Mononuclear cell (primary cell): Measurements from ENCODE around the gene FBXL4. TPM values are rescaled to one million over a fixed set of nuclear protein-coding genes. Genes with fewer than 3 reads are reported as not detected.
"Not testable (repeated sequence)": the region's sequence is repeated elsewhere in the genome, so short reads cannot be mapped to it uniquely, and the experiment has no call there.

ENCODE experiments used
- H3K27me3 ChIP-seq: 2 replicates; pipeline ENCODE4 v1.6.0; 2011; ENCODE audit warnings: low read length, control low read depth; ENCODE audit not compliant: insufficient read depth
- H3K4me1 ChIP-seq: 2 replicates; pipeline ENCODE4 v1.5.1; 2011; ENCODE audit warnings: mild to moderate bottlenecking, low read length, control low read depth; ENCODE audit not compliant: insufficient read depth
- H3K4me3 ChIP-seq: 2 replicates; pipeline ENCODE4 v1.5.1; 2011; ENCODE audit warnings: mild to moderate bottlenecking, low read length, moderate library complexity
- H3K9me3 ChIP-seq: 2 replicates; pipeline ENCODE4 v1.5.1; 2011; ENCODE audit warnings: low read depth, mild to moderate bottlenecking, control low read depth, low read length
- total RNA-seq: library from RNA; depleted of rRNA; stranded (reverse); fragments of >200 nt; gene quantifications from one replicate; pipeline ENCODE4 v1.2.3, GENCODE V29; 2012

The FBXL4 gene
- total RNA-seq, 1 donor: 10.8 TPM

DNA sequence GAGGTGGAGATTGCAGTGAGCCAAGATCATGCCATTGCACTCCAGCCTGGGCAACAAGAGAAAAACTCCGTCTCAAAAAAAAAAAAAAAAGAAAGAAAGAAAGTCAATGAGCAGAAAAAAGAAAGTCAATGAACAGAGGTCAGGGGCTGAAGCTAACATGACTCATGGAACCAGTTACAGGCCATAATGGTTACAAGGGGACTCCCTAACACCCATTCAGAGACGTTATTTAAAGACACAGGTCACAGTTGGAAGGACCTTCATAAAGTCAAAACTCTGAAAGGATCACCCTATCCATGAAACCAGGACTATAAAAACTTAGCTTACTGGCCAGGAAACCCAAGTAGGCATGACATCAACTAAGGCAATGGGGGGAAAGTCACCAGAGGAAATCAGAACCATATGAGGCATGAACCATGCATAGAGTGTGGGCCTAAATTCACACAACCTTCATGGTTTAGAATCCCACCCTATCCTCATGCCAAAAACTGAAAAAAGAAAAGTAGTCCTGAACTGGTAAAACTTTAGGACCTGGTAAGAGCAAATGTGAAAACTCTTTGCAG lies 18.2 kb downstream of the FBXL4 start:
- Histone ChIP-seq H3K4me1 (peaks cover 9% of the 10 kb centered on the region), H3K9me3 (no peaks in the 10 kb centered on the region), H3K4me3 (no peak overlapping the region), H3K27me3 (no peaks in the 10 kb centered on the region)

DNA sequence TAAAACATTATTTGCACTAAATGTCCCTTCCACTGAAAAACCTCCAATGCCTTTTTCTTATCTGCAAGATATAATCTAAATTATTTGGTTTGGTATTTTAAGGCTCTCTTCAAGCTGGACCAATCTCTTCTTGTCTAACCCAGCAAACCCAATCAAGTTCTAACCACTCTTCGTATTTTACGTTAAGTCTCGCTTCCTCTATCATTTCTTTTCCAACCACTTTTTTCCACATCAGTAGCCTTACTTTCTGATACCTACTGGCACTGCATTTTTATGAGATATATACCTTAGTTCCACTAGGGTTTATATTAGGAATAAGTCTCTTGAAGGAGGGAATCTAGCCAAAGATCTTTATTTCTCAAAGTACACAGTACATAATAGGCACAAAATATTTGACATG lies 19.1 kb downstream of the FBXL4 start:
- Histone ChIP-seq H3K4me1 (peaks cover 9% of the 10 kb centered on the region), H3K4me3 (no peak overlapping the region), H3K9me3 (no peaks in the 10 kb centered on the region), H3K27me3 (no peaks in the 10 kb centered on the region)

DNA sequence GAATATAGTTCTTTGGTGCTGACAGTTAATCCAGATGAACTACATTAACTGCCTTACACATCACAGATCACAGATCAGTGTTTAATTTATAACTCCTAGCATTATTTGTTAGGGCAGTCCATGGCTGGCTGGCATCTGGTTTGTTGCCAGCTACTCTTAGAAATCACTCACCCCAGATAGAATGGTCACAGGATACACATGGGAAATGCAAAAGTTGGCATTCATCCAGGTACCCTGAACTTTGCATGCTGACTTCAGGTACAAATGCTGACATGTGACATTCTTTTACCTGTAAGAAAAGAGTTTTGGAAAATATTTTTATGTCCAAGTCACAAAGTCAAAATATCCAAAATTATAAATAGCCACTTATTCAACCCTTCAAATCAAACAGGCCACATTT lies 20.2 kb downstream of the FBXL4 start:
- H3K27me3 ChIP-seq: no peaks in the 10 kb centered on the region
- H3K4me3 ChIP-seq: no peak overlapping the region
- H3K4me1 ChIP-seq: peaks cover 2% of the 10 kb centered on the region
- H3K9me3 ChIP-seq: no peaks in the 10 kb centered on the region

DNA sequence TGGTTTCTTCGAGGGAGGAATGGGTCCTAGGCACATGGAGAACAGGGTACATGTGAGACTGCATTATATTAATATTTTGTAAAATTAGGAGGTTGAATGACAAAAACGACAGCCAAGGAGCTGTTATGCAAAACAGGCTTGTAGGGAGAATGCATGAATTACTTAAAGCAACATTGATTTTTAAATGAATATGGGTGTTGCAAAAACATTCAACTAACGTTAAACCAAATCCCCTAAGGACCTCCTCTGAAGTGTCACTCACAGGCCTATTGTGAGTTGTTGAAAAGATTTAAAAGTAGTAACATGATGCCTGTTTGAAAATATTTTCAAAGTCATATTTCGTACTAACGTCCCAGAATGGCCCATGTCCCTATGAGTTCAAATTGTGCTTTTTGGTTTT lies 21.9 kb downstream of the FBXL4 start:
- no peaks in the 10 kb centered on the region for H3K27me3 ChIP-seq
- H3K4me1 ChIP-seq: no peaks in the 10 kb centered on the region
- no peaks in the 10 kb centered on the region for H3K9me3 ChIP-seq
- no peak overlapping the region for H3K4me3 ChIP-seq

DNA sequence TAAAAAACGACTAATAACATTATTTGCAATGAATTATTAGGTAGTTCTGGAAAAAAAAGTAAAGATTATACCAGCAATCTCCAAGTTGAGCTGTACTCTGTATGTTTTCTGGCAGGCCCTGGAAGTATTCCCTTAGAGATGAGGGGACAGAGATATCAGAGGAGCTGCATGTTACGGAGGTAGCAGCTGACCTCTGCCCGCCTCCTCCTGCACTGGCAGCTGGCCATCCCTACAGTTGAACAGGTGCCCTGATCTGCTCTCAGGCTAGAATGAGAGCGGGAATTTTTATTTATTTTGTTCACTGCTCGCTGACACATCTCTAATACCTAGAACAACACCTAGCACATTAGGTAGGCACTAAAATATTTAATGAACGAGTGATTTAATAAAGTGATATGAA lies 23.1 kb downstream of the FBXL4 start:
- no peaks in the 10 kb centered on the region for H3K27me3 ChIP-seq
- H3K9me3 ChIP-seq: no peaks in the 10 kb centered on the region
- no peaks in the 10 kb centered on the region for H3K4me1 ChIP-seq
- H3K4me3 ChIP-seq: no peak overlapping the region

DNA sequence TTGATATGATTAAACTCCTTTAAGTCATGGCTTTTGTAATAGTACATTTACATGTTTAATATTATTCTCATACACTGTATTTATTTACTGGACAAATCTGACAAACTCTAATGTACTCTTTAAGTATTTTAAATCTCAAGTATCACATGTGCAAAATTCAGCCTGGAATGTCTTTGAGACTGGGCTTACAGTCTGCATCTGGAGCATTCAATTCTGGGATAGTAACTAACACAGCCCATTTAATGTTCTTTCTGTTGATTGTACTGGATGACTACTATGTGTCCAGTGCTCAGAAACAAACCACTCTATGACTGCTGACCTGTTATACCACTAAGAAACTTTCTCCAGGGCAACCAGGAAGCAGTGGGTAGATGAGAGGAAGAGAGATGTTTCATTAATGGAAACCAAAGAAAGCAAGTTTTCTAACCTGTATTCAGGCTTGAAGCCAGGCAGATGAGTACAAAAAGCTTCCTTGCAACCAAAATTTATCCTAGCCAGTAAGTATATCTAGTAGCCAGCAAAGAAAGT lies 26.8 kb downstream of the FBXL4 start:
- Histone ChIP-seq H3K9me3 (no peaks in the 10 kb centered on the region), H3K27me3 (no peaks in the 10 kb centered on the region), H3K4me3 (no peak overlapping the region), H3K4me1 (no peaks in the 10 kb centered on the region)

DNA sequence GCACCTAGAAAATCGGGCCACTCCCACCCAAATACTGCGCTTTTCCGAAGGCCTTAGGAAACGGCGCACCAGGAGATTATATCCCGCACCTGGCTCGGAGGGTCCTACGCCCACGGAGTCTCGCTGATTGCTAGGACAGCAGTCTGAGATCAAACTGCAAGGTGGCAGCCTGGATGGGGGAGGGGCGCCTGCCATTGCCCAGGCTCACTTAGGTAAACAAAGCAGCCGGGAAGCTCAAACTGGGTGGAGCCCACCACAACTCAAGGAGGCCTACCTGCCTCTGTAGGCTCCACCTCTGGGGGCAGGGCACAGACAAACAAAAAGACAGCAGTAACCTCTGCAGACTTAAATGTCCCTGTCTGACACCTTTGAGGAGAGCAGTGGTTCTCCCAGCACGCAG lies 36.8 kb downstream of the FBXL4 start:
- H3K27me3 ChIP-seq, H3K4me1 ChIP-seq, H3K4me3 ChIP-seq, H3K9me3 ChIP-seq: not testable (repeated sequence)

DNA sequence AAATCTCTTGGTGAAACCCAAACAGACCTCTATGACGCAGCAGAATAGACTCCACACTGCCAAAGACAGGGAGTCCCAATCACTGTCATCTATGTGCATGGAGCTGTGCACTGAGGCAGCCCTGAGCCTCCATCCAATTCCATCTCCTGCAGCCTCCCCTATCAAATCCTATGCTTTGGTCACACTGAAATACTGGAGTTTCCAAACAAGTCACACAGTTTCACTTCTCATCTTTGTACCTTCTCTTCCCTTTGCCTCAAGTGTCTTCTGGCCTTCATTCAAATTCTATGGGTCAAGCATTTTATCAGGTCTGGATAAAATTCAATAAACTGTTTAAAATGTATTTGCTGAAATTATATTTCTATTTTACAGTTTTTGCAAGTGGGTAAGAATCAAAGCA lies 38.5 kb downstream of the FBXL4 start:
- H3K9me3 ChIP-seq: no peaks in the 10 kb centered on the region
- no peaks in the 10 kb centered on the region for H3K27me3 ChIP-seq
- H3K4me1 ChIP-seq: no peaks in the 10 kb centered on the region
- no peak overlapping the region for H3K4me3 ChIP-seq

DNA sequence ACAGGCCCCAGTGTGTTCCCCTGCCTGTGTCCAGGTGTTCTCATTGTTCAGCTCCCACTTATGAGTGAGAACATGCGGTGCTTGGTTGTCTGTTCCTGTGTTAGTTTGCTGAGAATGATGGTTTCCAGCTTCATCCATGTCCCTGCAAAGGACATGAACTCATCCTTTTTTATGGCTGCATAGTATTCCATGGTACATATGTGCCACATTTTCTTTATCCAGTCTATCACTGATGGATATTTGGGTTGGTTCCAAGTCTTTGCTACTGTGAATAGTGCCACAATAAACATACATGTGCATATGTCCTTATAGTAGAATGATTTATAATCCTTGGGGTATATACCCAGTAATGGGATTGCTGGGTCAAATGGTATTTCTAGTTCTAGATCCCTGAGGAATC lies 41.4 kb downstream of the FBXL4 start:
- H3K4me1 ChIP-seq, H3K27me3 ChIP-seq: not testable (repeated sequence)

DNA sequence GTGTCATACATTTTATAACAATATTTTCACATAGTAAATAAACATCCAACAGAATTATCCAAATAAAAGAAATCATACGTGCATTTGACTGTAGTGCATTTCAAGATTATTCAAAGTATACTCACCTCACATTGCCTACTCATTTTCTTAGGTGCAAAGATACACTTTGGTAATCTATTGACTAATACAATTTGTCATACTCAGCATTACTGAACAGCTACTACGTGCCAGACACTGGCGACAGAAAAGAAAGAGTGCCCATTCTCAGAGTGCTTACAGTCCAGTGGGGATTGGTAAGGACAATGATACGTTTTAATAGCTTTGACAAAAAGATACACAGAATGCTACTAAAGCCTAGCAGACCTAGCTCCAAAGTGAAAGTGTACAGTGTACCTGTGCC lies 42.0 kb downstream of the FBXL4 start:
- Histone ChIP-seq H3K4me1 (no peaks in the 10 kb centered on the region), H3K4me3 (no peak overlapping the region), H3K27me3 (no peaks in the 10 kb centered on the region), H3K9me3 (no peaks in the 10 kb centered on the region)

More for the DNA sequence above, 41.4 kb downstream of the FBXL4 start:
- H3K9me3 ChIP-seq, H3K4me3 ChIP-seq: not testable (repeated sequence)

DNA sequence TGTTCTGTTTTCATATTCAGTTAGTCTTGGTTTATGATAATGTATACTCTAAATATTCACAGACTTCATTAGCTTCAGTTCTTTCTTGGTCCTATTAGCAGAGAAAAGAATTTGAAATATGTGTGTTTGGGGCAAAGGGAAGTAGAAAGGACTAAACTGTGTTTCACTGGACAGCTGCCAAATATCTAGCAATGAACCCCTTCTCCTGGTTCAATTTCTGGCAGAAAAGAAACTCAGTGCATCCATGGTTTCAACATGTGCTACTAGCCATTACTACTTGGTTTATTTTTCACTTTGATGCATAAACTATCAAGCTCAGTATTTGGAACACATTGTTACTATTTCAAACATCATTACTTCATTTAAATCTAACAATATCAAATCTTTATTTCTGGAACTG lies 43.6 kb downstream of the FBXL4 start:
- H3K4me1 ChIP-seq: no peaks in the 10 kb centered on the region
- no peaks in the 10 kb centered on the region for H3K27me3 ChIP-seq
- no peak overlapping the region for H3K4me3 ChIP-seq
- H3K9me3 ChIP-seq: no peaks in the 10 kb centered on the region

DNA sequence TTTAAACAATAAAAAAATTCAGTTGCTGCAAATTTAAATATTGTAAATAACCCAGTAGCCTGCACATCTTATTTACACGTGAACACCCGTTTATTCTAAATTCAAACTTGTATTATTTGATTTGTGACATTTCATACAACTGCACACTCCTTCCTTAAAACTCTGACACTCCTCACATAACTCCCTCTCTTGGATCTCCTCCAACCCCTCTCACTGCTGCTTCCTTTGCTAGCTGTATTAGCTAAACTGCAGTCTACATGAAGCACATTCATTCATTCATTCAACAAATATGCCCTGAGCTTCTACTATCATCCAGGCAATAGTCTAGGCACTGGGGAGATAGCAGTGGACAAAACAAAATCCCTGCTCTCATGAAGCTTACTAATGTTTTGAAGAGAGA lies 47.0 kb downstream of the FBXL4 start:
- no peaks in the 10 kb centered on the region for H3K27me3 ChIP-seq
- no peaks in the 10 kb centered on the region for H3K9me3 ChIP-seq
- no peaks in the 10 kb centered on the region for H3K4me1 ChIP-seq
- H3K4me3 ChIP-seq: no peak overlapping the region

DNA sequence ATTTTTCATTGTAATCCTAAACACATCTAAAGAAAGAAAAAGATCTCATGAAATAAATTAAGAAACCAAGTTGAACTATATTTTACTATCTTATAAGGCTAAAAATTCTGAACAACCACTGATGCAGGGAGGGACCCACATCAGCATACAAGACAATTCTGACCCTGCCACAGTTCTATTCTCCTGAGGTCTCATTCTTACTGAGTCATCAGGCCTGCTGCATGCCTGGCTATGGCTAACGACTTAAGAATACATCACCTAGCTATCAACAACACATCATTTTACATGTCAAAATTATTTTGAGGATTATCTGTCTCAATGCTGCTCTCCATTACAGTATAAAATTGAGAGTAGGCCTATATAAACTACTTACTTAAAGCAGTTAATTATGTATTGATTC lies 52.9 kb downstream of the FBXL4 start:
- Histone ChIP-seq H3K9me3 (no peaks in the 10 kb centered on the region), H3K4me1 (no peaks in the 10 kb centered on the region), H3K4me3 (no peak overlapping the region), H3K27me3 (no peaks in the 10 kb centered on the region)

DNA sequence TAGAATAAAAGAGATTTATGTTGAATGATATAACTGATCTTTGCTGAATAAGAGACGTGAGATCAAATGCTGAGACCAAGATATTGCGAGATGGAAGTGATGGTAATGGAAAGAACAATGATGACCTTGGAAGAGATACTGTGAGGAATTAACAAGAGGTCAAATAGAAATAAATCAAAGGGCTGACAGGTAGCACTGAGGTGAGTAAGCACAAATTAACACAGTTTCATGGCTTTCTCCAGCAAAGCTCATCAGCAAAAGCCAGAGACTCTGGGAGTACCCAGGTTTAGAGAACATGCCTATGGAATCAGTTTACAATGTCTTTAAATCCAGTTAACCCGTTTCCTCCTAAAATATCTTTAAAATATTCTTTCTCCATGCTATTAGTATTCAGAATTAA lies 60.1 kb downstream of the FBXL4 start:
- Histone ChIP-seq H3K9me3 (no peaks in the 10 kb centered on the region), H3K4me3 (no peak overlapping the region)

DNA sequence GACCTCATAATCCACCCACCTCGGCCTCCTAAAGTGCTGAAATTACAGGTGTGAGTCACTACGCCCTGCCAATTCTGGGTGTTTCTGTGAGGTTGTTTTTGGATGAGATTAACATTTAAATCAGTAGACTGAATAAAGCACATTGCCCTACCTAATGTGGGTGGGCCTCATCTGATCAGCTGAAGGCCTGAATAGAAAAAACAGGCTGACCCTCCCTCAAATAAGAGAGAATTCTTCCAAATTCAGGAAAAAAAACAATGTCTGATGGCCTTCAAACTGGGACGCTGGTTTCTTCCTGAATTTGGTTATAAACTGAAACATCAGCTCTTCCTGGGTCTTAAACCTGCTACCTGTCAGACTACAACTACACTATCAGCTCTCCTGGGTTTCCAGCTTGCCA lies 62.4 kb downstream of the FBXL4 start:
- no peaks in the 10 kb centered on the region for H3K9me3 ChIP-seq
- H3K4me1 ChIP-seq: no peaks in the 10 kb centered on the region
- no peak overlapping the region for H3K4me3 ChIP-seq
- H3K27me3 ChIP-seq: no peaks in the 10 kb centered on the region

More for the DNA sequence above, 60.1 kb downstream of the FBXL4 start:
- Histone ChIP-seq H3K27me3 (no peaks in the 10 kb centered on the region), H3K4me1 (no peaks in the 10 kb centered on the region)

DNA sequence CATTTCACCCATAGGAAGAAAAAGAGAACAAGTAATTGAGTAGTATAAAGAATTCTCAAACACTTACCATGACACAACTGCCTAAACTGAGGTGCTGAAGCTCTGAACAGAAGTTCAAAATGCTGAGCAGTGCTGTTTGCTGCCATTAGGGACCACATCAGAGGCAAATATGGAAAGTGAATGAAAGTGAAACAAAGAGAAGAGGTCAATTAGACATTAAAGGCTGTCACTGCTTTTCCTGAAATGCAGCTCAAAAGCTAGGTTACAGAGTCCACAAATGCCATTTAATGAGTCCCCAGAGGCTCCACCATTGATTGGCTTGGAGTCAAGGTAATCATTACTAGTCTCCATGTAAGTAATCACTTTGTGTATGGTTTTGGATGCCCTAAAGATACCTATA lies 67.3 kb downstream of the FBXL4 start:
- no peaks in the 10 kb centered on the region for H3K9me3 ChIP-seq
- no peaks in the 10 kb centered on the region for H3K27me3 ChIP-seq
- H3K4me3 ChIP-seq: no peak overlapping the region
- H3K4me1 ChIP-seq: no peaks in the 10 kb centered on the region
